ENCODE data around the gene CDK10.

- no peak for TF ChIP-seq EZH2phosphoT487 (IDR thresholded peaks at IDR 0.05; ENCODE audit: low read depth)
- TF ChIP-seq CTCF (IDR thresholded peaks at IDR 0.05; ENCODE audit: low read depth, low read length): no peak
These were observed 10.7 kb downstream of the CDK10 start for GRCh38 chr16:89697161-89697615.

All from OCI-LY3 (cell line).